Ramos (cell line): ENCODE results near the gene BCL6.

Experiments used
- in situ Hi-C: fragments of 300-500 bp; cut with MboI; formaldehyde crosslinking; loops from one replicate; pipeline ENCODE4 v1.14.3; 2022; ENCODE audit warnings: low sequenced_read_pairs; ENCODE audit not compliant: unreplicated experiment

Gene BCL6

DNA sequence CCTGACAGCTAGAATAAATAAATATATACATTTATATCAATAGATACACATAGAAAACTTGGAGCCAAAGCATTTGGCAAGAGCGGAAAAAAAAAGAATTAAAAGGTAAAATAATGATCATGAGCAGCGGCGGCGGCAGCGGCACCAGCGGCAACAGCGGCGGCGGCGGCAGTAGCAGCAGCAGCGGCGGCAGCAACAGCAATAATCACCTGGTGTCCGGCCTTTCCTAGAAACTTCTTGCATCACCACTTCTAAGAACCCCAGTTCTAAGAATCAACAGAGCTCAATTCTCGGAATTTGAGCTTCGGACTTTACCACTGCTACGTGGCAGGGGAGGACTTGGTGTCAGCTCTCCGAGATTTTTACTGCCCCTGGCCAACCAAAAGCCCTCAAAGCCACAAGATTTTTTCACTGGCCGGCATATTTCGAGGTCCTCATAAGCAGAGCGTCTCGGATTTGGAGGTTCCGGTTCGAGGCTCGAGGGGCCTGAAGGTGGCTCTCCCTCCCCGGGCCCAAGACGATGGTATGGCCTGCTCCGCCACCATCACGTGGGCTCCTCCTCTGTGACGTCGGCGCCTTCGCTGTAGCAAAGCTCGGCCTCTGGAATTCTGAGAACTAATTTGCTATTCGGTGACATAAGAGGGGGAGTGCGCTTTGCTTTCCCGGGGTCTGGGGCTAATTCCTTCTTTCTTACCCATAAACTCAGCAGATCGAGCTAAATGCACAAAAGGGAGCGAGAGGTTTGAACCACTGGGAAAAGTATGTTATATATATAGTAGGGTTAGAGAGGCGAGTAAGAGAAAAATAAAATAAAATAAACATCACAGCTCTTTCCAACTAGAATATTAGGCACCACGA, at the start of gene BCL6:
BCL6 (minus strand) TSS at position 268 of the 858 bp plus-strand sequence. CDS start 11,775 bp downstream, outside the sequence.
- in situ Hi-C loops: loop anchor here (10.0 kb wide), 1 partner anchor 199 kb away; no protein-coding TSS in a partner anchor

DNA sequence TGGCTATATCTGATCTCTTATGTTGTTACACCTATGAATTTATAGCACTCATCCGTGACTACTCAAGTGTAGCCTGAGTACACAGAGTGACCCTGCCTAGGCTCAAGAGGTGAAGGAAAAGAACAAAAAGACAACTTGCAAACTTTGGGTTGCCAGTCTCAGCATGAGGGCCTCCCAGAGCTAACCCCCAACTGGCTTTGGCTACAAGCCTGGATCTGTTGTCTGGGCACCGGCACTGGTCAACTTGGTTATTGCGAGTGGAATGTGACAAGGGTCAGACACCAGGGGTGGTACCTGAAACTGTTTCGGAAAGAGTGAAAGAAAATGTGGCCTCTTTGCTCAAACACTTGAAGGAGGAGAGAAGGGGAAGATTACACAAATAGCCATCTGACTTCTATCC, 49.5 kb upstream of the BCL6 start:
- in situ Hi-C loops: no loop called here

DNA sequence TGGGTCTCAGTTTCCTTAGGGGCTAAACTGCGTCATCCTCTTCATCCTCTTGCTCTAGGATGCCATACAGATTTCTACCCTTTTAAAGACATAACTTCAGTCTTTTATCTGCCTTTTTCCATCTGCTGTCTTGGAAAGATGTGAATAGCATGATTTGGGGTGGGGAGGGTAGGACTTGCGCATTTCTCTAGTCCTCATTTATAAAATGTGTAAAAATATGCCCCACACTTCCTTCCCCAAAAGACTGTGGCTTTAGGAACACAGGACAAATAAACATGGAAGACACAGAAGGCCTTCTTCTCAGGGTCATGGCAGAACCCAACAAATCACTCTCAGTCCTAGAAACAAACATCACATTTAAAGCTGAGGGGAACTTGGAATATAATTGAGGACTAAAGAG, 48.4 kb upstream of the BCL6 start:
- in situ Hi-C loops: no loop called here

DNA sequence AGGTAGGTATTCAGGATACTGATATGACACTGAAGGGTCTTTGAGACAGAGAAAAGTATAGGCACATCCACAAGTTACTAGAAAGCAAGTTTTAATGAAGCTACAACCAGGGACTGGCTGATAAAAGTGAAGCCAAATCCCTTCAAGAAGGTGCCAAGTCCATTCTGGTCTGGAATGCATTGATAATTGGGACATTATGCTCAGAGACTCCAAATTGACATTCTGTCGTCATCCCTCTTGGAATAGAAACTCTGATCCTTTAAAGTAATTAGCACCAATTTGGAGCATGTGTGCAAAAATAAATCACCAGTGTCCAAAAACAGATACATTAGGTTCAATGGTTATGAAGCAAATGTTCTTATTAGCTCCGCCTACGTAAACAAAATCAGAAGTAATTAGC, 47.3 kb upstream of the BCL6 start:
- in situ Hi-C loops: no loop called here

DNA sequence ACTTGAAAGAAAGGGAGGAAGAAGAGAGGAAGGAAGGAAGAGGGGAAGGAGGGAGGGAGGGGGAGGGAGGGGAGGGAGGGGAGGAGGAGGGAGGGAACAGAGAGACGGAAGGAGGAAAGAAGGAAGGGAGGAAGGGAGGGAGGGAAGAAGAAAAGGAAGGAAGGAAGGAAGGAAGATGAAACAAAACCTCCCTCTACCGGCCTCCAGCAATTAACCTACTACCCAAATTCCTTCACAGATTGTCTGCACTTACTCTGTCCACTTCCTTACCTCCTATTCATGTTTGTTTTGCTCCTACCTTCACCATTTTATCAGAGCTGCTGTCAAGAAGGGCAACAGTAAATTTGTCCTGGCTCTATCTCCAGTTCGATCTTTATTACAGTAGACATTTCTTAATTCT, 44.6 kb upstream of the BCL6 start:
- in situ Hi-C loops: no loop called here

DNA sequence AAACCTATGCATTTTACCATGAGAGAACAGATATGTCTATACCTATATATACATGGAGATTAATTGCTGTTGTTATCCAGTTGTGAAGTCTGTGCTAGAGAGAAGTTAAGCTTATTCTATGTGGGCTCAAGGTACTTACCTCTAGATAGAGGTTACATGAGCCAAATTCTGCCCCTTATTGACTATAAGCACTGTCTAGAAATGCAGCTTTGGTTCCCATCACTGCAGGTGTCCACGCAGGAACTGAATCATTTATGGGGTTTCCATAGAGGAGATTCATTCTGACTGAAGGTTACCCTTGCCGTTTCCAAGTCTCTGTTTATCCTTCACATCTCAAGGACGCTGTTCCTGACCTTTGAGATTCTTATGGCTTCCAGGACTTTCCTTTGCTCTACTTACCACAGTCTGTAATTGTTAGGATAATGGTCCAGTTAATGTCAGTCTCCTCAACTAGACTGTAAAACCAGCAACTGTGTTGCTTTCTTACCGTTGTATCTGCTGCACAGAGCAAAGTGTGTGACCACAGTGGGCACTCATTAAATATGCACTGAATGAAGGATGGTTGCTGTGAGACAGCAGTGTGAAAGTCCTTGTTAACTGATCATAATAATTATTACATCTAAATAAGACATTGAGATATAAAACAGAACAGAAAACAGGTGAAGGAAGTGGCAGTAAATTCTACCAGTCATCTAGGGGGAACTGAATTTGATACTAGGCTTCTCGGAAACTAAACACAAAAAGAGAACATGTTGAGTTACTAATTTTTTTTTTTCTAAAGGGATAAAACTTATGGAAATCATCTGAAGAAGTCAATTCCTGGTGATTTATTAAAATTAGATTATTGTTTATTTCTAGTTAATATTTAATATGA, 44.0 kb upstream of the BCL6 start:
- in situ Hi-C loops: no loop called here

DNA sequence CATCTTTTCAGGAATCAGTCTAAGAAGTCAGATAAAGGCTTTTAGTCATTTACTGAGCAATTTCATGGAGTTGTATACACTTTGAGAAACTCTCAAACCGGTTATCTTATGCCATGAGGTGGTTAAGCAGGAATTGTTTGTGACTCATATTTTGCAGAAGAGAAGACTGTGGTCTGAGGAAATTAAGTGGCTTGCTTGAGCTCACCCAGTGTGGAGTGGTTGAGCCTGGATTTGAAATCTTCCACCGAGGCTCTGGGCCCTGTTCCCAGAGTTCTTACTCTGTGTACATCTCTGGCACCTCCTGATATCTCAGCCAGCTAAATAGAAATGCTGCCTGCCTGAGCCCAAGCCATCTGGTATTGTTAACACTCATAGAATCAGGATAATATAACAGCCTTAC, 37.8 kb upstream of the BCL6 start:
- in situ Hi-C loops: no loop called here

DNA sequence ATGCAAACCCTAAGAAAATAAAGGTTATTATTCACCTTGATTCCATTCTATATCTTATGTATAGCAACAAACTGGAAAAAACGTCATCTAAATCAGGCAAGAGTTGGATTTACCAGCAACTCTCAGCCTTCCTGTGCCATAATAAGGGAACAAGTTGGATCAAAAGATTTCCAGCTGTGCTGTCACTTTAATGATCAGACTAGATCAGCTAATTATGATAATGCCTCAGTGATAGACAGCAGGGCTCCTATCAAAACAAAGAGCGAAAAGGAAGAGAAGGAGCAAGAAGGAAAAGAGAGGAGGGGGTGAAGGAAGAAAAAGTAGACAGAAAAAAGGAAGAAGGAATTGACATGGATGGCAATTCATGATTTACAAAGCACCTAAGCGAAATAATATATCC, 36.7 kb upstream of the BCL6 start:
- in situ Hi-C loops: no loop called here

DNA sequence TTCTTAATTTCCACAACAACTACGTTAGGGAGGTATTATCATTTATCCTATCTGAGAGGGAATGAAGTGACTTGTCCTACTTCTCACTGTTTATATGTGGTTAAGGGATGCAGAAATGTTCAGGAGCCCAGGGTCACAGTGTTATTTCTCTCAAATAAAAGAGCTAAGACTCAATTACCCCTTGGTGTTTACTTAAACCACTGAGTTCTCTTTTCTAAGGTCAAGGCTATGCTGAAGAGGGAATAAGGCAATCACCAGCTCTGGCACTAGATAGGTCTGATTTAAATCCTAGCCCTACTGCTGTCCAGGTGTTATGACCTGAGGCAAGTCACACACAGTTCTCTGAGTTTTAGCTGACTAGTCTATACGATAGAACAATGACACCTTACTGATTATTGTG, 35.7 kb upstream of the BCL6 start:
- in situ Hi-C loops: no loop called here

DNA sequence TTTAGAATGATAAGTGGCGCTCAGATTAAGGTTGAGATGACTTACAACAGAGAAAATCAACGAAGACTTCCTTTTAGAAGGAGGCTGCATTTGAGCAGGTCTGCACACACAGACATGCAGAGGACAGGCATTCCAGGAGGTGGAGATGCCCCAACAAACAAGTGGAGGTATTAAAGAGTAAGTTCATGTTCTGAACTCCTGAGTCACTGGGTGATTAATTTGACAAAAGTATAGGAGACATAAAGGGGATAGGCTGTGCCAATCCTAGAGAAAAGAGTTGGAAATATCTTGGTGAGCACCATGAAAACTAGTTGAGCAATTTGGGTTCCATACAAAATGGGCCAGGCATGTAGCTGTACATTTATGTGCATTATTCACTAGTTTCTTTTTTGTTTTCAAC, 33.5 kb upstream of the BCL6 start:
- in situ Hi-C loops: no loop called here

DNA sequence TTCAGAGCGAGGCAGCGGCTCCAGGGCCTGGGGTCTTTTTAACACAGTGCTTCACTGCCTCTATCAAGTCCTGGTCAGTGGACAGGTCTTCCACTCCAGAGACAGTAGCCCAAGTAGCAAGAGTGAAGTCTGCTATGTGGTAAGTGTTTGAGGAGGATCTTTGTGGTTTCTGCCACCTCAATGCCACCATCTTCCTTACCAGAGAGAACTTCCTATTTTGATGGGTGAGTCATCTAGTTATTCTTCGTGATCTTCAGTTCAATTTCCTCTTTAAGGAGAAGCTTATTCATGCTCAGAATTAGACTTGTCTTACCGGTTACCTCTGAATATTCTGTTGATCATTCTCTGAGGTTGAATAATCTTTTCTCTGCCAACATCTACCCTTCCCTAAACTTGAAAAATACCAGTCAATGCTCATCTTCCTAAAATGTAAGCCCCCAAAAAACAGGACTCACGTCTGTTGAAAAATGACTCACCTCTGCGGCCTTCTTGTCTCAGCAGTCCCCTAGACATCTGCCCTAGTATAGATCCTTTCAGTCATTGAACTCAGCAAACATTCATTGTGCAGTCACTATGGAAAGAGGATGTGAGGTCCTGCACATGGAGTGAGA, 32.2 kb upstream of the BCL6 start:
- in situ Hi-C loops: no loop called here

DNA sequence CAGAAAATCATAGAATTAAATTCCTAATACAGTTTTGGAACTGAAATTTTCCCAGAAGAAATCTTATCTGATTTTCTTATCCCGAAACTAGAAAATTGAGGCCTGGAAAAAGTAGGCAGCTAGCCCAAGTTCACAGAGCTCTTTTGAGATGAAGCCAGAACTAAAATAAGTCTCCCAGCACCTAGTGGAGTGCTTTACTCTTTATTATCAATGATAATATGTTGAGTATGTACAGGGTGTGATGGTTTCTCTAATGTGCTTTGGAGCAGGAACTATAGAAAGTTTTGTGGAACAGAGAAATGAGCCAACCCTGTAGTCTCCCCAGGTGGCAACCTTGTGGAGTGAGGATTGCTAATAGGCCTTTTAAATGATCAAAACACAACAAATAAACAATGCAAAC, 30.3 kb upstream of the BCL6 start:
- in situ Hi-C loops: no loop called here

DNA sequence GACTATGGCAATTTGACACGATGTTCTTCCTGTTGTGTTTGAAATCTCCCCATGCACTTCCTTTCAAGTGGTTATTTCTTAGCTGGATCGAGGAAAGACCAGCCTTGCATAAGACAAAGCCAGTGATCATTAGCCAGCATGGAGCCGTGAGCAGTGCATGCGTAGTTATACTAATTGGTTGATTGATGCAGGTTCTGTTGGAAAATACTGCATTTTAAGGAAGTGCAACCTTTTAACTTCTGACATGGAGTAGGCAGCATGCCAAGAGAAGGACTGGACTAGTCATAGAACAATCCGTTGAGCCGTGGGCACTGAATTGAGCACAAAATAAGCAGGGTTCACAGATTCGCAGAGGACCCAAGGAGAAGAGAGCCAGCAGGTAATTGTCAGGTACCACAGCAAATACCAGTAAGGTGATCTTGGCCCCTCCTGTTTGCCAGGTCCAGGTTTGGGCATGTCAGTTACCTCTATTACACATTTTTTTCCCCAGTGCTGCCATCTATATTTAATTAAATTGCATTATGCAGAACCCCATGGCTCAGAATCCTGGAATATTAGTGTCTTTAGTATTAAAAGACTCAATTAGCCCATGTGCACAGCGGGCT, 29.0 kb upstream of the BCL6 start:
- in situ Hi-C loops: no loop called here

DNA sequence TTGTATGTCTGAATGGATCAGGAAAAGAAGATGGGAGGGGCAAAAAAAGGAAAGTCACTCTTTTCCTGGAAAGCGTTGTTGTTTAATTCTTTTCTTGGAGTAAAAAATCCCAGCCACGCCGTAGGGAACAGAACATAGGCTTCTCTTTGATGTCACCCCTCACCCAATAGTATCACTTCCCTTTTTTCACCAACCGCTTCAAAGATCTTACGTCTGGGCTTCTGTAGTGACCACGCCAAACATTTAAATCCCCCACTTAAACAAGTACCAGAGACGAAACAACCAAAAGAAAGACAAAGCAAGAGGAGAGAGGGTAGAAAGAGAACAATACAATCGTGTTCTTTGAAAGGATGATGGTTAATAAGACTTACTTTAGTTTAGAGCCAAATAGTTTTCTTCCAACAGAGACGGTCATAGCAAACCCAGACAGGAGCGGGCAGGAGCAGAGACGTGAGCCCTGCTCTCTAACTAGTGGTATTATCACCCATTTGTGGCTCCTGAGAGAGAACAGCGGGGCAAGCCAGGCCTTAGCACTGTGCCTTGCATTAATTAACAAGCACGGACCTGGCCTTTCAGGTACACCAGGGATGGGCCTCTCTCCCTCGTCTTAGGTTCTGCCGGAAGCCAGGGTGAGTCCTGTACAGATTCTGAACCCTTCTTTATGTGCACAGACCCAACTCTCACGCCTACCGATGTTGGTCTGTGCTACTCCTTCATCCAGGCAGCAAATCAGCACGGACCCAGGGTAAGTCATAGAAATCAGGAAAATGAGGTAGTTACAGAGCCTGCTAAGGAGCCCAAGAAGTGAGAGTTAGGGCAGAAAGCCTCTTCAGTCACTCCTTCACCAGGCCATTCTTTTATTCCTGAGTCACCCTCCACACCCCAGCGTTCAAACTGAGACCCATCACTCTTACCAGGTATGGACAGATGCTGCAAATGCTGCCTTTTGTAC, 28.2 kb upstream of the BCL6 start:
- in situ Hi-C loops: no loop called here

DNA sequence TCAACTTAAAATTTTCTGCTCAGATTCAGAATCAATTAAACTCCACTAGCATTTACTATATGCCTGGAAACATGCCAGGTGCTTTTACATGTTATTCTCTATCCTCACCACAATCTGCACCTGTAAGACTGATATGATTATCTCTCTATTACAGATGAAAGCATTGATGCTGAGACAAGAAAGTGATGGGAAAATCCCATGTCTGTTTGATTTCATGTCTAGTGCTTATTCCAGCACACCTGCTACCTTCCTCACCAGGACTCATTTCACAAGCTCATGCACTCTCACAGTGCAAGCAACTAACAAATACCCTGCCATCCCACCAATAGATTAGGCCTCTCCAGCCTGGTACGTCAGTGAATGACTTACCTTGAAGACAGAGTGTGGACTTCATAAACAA, 25.0 kb upstream of the BCL6 start:
- in situ Hi-C loops: no loop called here

DNA sequence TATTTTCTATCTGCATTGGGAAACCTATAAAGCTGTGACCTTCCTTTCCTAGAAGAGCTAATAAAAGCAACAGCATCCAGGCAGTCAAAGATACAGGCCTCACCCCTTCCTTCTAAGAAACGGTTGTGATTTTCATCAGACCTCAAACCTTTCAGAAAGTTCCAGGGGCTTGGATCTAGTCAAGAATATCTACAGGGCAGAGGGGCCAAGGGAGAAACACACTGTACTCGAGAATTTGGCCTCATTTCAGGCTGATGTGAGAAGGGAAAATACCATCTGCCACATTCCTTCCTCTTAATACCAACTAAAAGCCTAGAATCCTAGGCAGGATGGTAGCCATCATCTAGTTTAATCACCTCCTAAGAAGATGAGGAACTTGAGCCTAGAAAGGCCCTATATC, 24.5 kb upstream of the BCL6 start:
- in situ Hi-C loops: no loop called here

DNA sequence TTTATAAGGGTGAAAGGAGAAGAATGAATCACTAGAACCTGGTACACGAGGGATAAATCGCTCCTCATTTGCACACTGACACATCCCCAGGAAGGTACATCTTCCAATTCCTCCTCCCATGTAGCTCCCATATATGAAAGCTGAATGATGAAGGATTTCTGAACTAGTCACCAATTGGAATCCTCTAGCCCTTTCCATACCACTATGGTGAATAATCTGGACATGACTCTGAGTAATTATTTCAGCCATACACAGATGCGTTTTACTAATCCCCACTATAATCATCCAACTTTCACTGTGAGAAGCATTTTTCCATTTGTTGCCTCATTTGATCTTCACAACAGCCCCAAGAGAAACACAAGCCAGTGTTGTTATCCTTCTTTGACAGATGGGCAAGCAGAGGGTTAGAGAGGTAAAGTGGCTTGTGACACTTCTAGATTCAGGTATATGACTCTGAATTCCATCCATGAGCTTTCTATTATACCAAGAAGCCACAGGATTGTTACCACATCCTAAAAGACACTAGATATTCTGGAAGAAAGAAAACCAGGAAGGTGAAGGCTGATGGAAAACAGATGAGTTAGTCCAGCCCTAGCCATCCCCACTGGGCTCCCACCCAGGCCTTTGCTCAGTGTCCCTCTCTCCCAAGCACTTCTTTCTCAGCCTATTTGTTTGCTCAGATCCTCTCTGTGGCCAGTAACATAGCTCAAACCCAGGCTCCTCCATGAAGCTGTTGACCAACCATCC, 22.2 kb upstream of the BCL6 start:
- in situ Hi-C loops: no loop called here

DNA sequence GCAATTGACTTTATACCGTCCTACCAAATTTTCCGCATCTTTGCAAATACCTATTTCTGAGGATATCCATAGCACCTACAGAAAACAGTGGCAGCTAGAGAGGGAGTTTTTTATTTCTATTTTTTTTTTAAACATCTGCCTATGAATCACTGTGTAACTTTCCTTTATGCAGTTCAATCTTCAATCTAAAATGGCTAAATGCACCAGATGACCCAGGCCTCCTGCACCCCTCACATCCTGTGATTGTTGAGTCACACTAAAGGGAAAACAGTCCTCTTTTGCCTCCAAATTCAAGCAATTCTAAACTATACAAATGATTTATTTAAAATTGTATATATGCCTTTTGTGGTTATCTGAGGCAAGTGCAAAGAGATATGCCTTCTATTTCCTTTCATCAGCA, 20.1 kb upstream of the BCL6 start:
- in situ Hi-C loops: no loop called here
